Natural killer cell (primary cell): Measurements from ENCODE around the gene HOXD9. TPM values are rescaled to one million over a fixed set of nuclear protein-coding genes. Genes with fewer than 3 reads are reported as not detected.

ENCODE experiments used
- ATAC-seq, 3 donors: fragments of 150-1000 bp in 2 of 3; fragments of 200-7000 bp in 1 of 3; cut with Tn5 transposase; 1 replicate in 1 of 3; 2 replicates in 2 of 3; pipeline ENCODE4 v1.10.0; 2021; ENCODE audit warnings: mild to moderate bottlenecking in 2 of 3, moderate library complexity in 2 of 3
- DNase-seq, 2 donors: peaks; one replicate each; pipeline versions ENCODE4 v3.0.0 to v3.0.0-alpha.2; 2013 to 2021; ENCODE audit warnings: mixed read lengths in 1 of 2
- H3K27ac ChIP-seq: one replicate; pipeline ENCODE4 v1.5.1; 2013; ENCODE audit warnings: mild to moderate bottlenecking, low read length
- H3K27me3 ChIP-seq: one replicate; pipeline ENCODE4 v1.6.1; 2013; ENCODE audit warnings: low read length; ENCODE audit not compliant: control insufficient read depth, insufficient read depth
- H3K36me3 ChIP-seq: one replicate; pipeline ENCODE4 v1.6.1; 2013; ENCODE audit warnings: low read length; ENCODE audit not compliant: control insufficient read depth, insufficient read depth
- H3K4me1 ChIP-seq: one replicate; pipeline ENCODE4 v1.6.1; 2013; ENCODE audit warnings: low read length; ENCODE audit not compliant: control insufficient read depth, insufficient read depth
- H3K4me3 ChIP-seq: one replicate; pipeline ENCODE4 v1.5.1; 2013; ENCODE audit warnings: low read length
- H3K9me3 ChIP-seq: one replicate; pipeline ENCODE4 v1.6.1; 2013; ENCODE audit warnings: low read length; ENCODE audit not compliant: control insufficient read depth, insufficient read depth
- H3K27ac Mint-ChIP-seq, 2 donors: one replicate each; pipeline ENCODE4 v1.8.0; 2022; ENCODE audit warnings: mild to moderate bottlenecking in 2 of 2, mixed read lengths in 2 of 2, moderate library complexity in 1 of 2
- H3K27me3 Mint-ChIP-seq, 2 donors: one replicate each; pipeline ENCODE4 v1.8.0; 2022; ENCODE audit warnings: low read depth in 2 of 2, mixed read lengths in 2 of 2
- H3K36me3 Mint-ChIP-seq: one replicate; pipeline ENCODE4 v1.8.0; 2022; ENCODE audit warnings: mixed read lengths
- H3K4me1 Mint-ChIP-seq, 2 donors: one replicate each; pipeline ENCODE4 v1.8.0; 2022; ENCODE audit warnings: mixed read lengths in 2 of 2
- H3K4me3 Mint-ChIP-seq: one replicate; pipeline ENCODE4 v1.8.0; 2022; ENCODE audit warnings: mild to moderate bottlenecking, moderate library complexity, mixed read lengths
- H3K9me3 Mint-ChIP-seq, 2 donors: one replicate each; pipeline ENCODE4 v1.8.0; 2022; ENCODE audit warnings: mixed read lengths in 2 of 2
- WGBS: methylation state at CpG from one replicate; pipeline ENCODE4 v1.1.7; 2013; ENCODE audit warnings: missing lambda C conversion rate; ENCODE audit not compliant: insufficient coverage; 5-methylcytosine and 5-hydroxymethylcytosine counted together
- intact Hi-C: fragments of 100-400 bp; cut with micrococcal nuclease; formaldehyde crosslinking; loops from one replicate; pipeline ENCODE4 v1.14.2; 2022
- total RNA-seq, 4 donors: library from RNA; stranded (reverse); fragments of 120-200 nt in 1 of 4; gene quantifications; one replicate each; pipeline versions ENCODE4 v1.2.3 to v1.2.4, GENCODE V29; 2013 to 2022
- TF ChIP-seq, protein P1 (sequence below): fragments of 200-600 bp; IDR thresholded peaks from one replicate; pipeline ENCODE4 v1.8.0; 2022; ENCODE audit warnings: antibody characterized with exemption

Gene HOXD9
- total RNA-seq, 3 donors from 2014 or later (not counting 1 experiment from before 2014, with no cell fraction given): not detected

- TF ChIP-seq, protein P1, sequence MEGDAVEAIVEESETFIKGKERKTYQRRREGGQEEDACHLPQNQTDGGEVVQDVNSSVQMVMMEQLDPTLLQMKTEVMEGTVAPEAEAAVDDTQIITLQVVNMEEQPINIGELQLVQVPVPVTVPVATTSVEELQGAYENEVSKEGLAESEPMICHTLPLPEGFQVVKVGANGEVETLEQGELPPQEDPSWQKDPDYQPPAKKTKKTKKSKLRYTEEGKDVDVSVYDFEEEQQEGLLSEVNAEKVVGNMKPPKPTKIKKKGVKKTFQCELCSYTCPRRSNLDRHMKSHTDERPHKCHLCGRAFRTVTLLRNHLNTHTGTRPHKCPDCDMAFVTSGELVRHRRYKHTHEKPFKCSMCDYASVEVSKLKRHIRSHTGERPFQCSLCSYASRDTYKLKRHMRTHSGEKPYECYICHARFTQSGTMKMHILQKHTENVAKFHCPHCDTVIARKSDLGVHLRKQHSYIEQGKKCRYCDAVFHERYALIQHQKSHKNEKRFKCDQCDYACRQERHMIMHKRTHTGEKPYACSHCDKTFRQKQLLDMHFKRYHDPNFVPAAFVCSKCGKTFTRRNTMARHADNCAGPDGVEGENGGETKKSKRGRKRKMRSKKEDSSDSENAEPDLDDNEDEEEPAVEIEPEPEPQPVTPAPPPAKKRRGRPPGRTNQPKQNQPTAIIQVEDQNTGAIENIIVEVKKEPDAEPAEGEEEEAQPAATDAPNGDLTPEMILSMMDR: no peak
- H3K27me3 Mint-ChIP-seq: peaks cover 77 to 79% of the 10 kb centered on the region in 2 donors
- Histone ChIP-seq H3K4me3 (no peak overlapping the region), H3K36me3 (no peaks in the 10 kb centered on the region), H3K4me1 (peaks cover 3% of the 10 kb centered on the region), H3K27me3 (peaks cover 74% of the 10 kb centered on the region), H3K27ac (no peak overlapping the region), H3K9me3 (peaks cover 3% of the 10 kb centered on the region)
- H3K27ac Mint-ChIP-seq: no peak overlapping the region
- peaks cover 0 to 27% of the 10 kb centered on the region in 2 donors for H3K4me1 Mint-ChIP-seq
- H3K9me3 Mint-ChIP-seq: no peaks in the 10 kb centered on the region
- no peak for DNase-seq
- H3K36me3 Mint-ChIP-seq: peaks cover 8% of the 10 kb centered on the region
- intact Hi-C loops: no loop called here
- 5% methylated on average over 55 of the region's 59 CpGs for WGBS
- no peak overlapping the region for H3K4me3 Mint-ChIP-seq
- no peak for ATAC-seq
Measured at GRCh38 chr2:176107731-176108181, 14.8 kb upstream of the HOXD9 start.

DNA sequence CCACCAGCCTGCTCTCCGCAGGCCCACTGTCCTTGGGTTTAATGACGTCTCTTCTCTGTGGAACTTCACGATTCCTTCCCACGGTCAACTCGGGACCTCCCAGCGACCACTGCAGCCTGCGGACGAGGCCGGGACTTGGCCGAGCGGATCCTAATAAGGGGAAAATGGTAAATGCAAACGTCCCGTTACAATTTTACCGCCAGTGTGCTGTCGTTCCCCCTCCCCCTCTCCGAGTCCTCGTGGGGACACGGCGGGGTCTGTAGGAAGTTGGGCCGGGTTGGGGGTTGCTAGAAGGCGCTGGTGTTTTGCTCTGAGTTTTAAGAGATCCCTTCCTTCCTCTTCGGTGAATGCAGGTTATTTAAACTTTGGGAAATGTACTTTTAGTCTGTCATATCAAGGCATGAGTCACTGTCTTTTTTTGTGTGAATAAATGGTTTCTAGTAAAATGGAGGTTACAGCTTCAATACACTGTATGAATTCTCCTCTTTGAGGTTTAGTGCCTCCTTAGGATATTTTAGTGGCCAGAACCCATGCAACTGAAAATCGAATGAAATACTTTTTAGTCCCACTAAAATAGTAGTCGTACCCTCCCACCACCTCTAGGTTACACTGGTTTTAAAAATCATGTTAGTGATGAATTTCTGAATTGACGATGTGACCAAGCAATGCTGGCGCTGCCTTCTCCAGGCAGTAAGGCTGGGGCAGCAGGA is 13.2 kb upstream of the HOXD9 start:
- H3K4me3 ChIP-seq: no peak overlapping the region

DNA sequence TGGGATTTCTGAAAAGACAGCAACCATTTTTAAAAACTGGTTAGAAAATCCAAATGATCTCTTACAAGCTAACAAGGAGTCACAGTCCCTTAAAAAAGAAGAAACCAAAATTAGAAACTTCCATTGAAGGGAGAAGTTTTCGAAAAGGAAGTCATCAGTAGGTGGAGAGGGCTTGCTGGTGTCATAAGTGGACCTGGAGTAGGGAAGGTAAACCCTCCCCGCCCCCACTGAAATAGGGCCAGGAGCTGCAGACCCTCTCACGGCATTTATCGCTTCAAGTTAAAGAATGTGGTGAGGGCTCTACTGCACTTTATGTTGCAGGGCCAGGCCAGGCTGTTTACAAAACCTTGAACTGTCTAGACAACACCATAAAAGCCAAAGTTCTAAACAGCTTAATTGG is 12.6 kb upstream of the HOXD9 start:
- intact Hi-C loops: loop anchor here (5.0 kb wide), 1 partner anchor 33 kb away; no protein-coding TSS in a partner anchor
- H3K9me3 Mint-ChIP-seq: no peaks in the 10 kb centered on the region
- H3K4me1 Mint-ChIP-seq: peaks cover 0 to 21% of the 10 kb centered on the region in 2 donors
- no peak overlapping the region for H3K27ac Mint-ChIP-seq
- 18% methylated on average over 4 of the region's 4 CpGs for WGBS
- DNase-seq (no peak), ATAC-seq (no peak)
- TF ChIP-seq, protein P1: no peak
- peaks cover 75% of the 10 kb centered on the region for H3K27me3 ChIP-seq
- H3K4me3 ChIP-seq: no peak overlapping the region
- H3K4me1 ChIP-seq: peaks cover 3% of the 10 kb centered on the region
- no peak overlapping the region for H3K4me3 Mint-ChIP-seq
- H3K27me3 Mint-ChIP-seq: peaks cover 71 to 78% of the 10 kb centered on the region in 2 donors
- H3K36me3 ChIP-seq: no peaks in the 10 kb centered on the region
- H3K36me3 Mint-ChIP-seq: peaks cover 8% of the 10 kb centered on the region
- H3K9me3 ChIP-seq: peaks cover 3% of the 10 kb centered on the region
- H3K27ac ChIP-seq: no peak overlapping the region

More for the DNA sequence above, 13.2 kb upstream of the HOXD9 start:
- ATAC-seq (no peak), DNase-seq (no peak)
- WGBS: 8% methylated on average over 23 of the region's 26 CpGs
- Histone ChIP-seq H3K27me3 (peaks cover 75% of the 10 kb centered on the region), H3K4me1 (peaks cover 3% of the 10 kb centered on the region), H3K27ac (no peak overlapping the region), H3K9me3 (peaks cover 3% of the 10 kb centered on the region), H3K36me3 (no peaks in the 10 kb centered on the region)
- Mint-ChIP-seq H3K36me3 (peaks cover 8% of the 10 kb centered on the region), H3K9me3 (no peaks in the 10 kb centered on the region), H3K4me3 (peak overlapping the region; percentile 3), H3K4me1 (peaks cover 0 to 26% of the 10 kb centered on the region in 2 donors), H3K27me3 (peaks cover 76 to 80% of the 10 kb centered on the region in 2 donors), H3K27ac (no peak overlapping the region)
- TF ChIP-seq, protein P1: no peak
- intact Hi-C loops: no loop called here
